ENCODE results near the gene PIK3R3. TPM values are rescaled to one million over a fixed set of nuclear protein-coding genes. Genes with fewer than 3 reads are reported as not detected.

PIK3R3 gene
- total RNA-seq, 1 experiment from 2014 or later = 30.2 TPM

- H3K4me1 ChIP-seq (ENCODE audit: insufficient read depth, low read length, poor library complexity, severe bottlenecking) = peaks cover 17% of the 10 kb centered on the region
- BruUV-seq (replicated peaks) = no TSS peak
- intact Hi-C loops (cut with micrococcal nuclease; ENCODE audit: unreplicated experiment) = no loop called here
- TF ChIP-seq, protein P1, sequence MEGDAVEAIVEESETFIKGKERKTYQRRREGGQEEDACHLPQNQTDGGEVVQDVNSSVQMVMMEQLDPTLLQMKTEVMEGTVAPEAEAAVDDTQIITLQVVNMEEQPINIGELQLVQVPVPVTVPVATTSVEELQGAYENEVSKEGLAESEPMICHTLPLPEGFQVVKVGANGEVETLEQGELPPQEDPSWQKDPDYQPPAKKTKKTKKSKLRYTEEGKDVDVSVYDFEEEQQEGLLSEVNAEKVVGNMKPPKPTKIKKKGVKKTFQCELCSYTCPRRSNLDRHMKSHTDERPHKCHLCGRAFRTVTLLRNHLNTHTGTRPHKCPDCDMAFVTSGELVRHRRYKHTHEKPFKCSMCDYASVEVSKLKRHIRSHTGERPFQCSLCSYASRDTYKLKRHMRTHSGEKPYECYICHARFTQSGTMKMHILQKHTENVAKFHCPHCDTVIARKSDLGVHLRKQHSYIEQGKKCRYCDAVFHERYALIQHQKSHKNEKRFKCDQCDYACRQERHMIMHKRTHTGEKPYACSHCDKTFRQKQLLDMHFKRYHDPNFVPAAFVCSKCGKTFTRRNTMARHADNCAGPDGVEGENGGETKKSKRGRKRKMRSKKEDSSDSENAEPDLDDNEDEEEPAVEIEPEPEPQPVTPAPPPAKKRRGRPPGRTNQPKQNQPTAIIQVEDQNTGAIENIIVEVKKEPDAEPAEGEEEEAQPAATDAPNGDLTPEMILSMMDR (conservative IDR thresholded peaks at IDR 0.05; ENCODE audit: low read depth, low read length) = no peak
- TF ChIP-seq EZH2 (IDR thresholded peaks at IDR 0.05; ENCODE audit: borderline replicate concordance, low read depth, low read length, poor library complexity, severe bottlenecking) = no peak
- H3K27ac ChIP-seq (ENCODE audit: low read depth, low read length, poor library complexity, severe bottlenecking) = no peak overlapping the region
- H3K27me3 ChIP-seq (replicated peaks; ENCODE audit: insufficient read depth, low read depth, low read length, poor library complexity) = no peaks in the 10 kb centered on the region
- CTCF ChIA-PET = no interaction called here
- DNase-seq (ENCODE audit: low spot score) = no peak
- POLR2A ChIA-PET (ENCODE audit: low non-redundant PET) = no interaction called here
- H3K36me3 ChIP-seq (ENCODE audit: insufficient read depth, low read length, poor library complexity, severe bottlenecking) = no peaks in the 10 kb centered on the region
- no peaks in the 10 kb centered on the region for H3K9me3 ChIP-seq (ENCODE audit: low read depth, low read length, poor library complexity, severe bottlenecking)
- H3K4me3 ChIP-seq (ENCODE audit: low read depth, low read length, poor library complexity, severe bottlenecking) = no peak overlapping the region
These were observed 39.4 kb upstream of the PIK3R3 start for GRCh38 chr1:46171871-46172270.

- intact Hi-C loops (cut with micrococcal nuclease; ENCODE audit: unreplicated experiment) = no loop called here
- Histone ChIP-seq H3K4me3 (ENCODE audit: low read depth, low read length, poor library complexity, severe bottlenecking) (no peak overlapping the region), H3K27me3 (replicated peaks; ENCODE audit: insufficient read depth, low read depth, low read length, poor library complexity) (no peaks in the 10 kb centered on the region), H3K27ac (ENCODE audit: low read depth, low read length, poor library complexity, severe bottlenecking) (no peak overlapping the region), H3K9me3 (ENCODE audit: low read depth, low read length, poor library complexity, severe bottlenecking) (no peaks in the 10 kb centered on the region), H3K4me1 (ENCODE audit: insufficient read depth, low read length, poor library complexity, severe bottlenecking) (peaks cover 17% of the 10 kb centered on the region), H3K36me3 (ENCODE audit: insufficient read depth, low read length, poor library complexity, severe bottlenecking) (no peaks in the 10 kb centered on the region)
- no peak for DNase-seq (ENCODE audit: low spot score)
- TF ChIP-seq, protein P1 (conservative IDR thresholded peaks at IDR 0.05; ENCODE audit: low read depth, low read length) = no peak
- TF ChIP-seq EZH2 (IDR thresholded peaks at IDR 0.05; ENCODE audit: borderline replicate concordance, low read depth, low read length, poor library complexity, severe bottlenecking) = no peak
- BruUV-seq (replicated peaks) = no TSS peak
- POLR2A ChIA-PET (ENCODE audit: low non-redundant PET) = no interaction called here
- CTCF ChIA-PET = no interaction called here
These were observed 38.9 kb upstream of the PIK3R3 start for GRCh38 chr1:46171351-46171750.

DNA sequence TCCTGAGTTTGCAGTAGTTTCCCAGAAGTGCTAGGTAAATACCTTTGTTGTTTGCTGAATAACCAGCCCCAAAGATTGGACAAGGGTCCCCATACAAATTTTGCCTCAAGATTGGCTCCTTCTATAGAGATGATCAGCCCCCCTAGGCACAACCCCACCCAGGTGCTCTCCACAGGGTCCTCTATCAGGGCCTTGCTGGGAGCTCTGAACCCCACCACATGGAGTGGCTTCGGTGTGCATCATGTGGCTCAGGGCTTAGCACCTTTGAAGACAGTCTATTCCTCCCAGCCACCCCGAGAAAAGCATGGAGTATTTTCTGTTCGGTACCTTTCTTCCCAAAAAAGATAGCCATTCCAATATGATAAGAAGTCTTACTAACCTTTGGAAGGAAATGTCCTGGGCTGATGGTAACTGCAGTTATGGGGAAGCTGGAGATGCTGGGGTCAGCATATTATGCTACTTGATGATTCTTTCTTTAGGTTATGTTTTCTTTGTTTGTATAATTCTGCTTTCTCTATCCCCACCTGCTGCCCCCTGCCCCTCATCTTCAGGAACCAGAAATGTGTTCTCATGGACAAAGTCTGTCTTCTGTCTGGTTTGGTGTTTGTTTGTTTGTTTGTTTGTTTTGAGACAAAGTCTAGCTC is 37.5 kb upstream of the PIK3R3 start:
- Histone ChIP-seq H3K4me1 (ENCODE audit: insufficient read depth, low read length, poor library complexity, severe bottlenecking) (peaks cover 17% of the 10 kb centered on the region), H3K27me3 (replicated peaks; ENCODE audit: insufficient read depth, low read depth, low read length, poor library complexity) (no peaks in the 10 kb centered on the region), H3K4me3 (ENCODE audit: low read depth, low read length, poor library complexity, severe bottlenecking) (no peak overlapping the region), H3K36me3 (ENCODE audit: insufficient read depth, low read length, poor library complexity, severe bottlenecking) (no peaks in the 10 kb centered on the region), H3K9me3 (ENCODE audit: low read depth, low read length, poor library complexity, severe bottlenecking) (no peaks in the 10 kb centered on the region), H3K27ac (ENCODE audit: low read depth, low read length, poor library complexity, severe bottlenecking) (no peak overlapping the region)
- no TSS peak for BruUV-seq (replicated peaks)
- intact Hi-C loops (cut with micrococcal nuclease; ENCODE audit: unreplicated experiment) = no loop called here
- ChIA-PET POLR2A (ENCODE audit: low non-redundant PET) (no interaction called here), CTCF (no interaction called here)
- no peak for DNase-seq (ENCODE audit: low spot score)
- TF ChIP-seq, protein P1 (conservative IDR thresholded peaks at IDR 0.05; ENCODE audit: low read depth, low read length) = no peak
- no peak for TF ChIP-seq EZH2 (IDR thresholded peaks at IDR 0.05; ENCODE audit: borderline replicate concordance, low read depth, low read length, poor library complexity, severe bottlenecking)
